Epithelial cell of proximal tubule (primary cell): Measurements from ENCODE around the gene NR1H3. TPM values are rescaled to one million over a fixed set of nuclear protein-coding genes. Genes with fewer than 3 reads are reported as not detected.

ENCODE experiments used
- DNase-seq: peaks from one replicate; pipeline ENCODE4 v3.0.0-alpha.2; 2011; ENCODE audit warnings: low read depth
- H3K4me3 ChIP-seq: 2 replicates; pipeline ENCODE4 v1.5.1; 2011; ENCODE audit warnings: low read depth, mild to moderate bottlenecking, low read length
- CTCF ChIP-seq: conservative IDR thresholded peaks from 2 replicates; pipeline ENCODE4 v1.5.1; 2012; ENCODE audit warnings: low read depth, mild to moderate bottlenecking, low read length
- total RNA-seq: library from RNA; depleted of rRNA; stranded (reverse); fragments of >200 nt; gene quantifications from 2 replicates; pipeline ENCODE4 v1.2.3, GENCODE V29; 2015

NR1H3 gene
- total RNA-seq, 1 donor from 2014 or later: 9.6 TPM

GRCh38 chr11:47220401-47220821 is 37.4 kb upstream of the NR1H3 start:
- H3K4me3 ChIP-seq: no peak overlapping the region
- DNase-seq: no peak
- TF ChIP-seq CTCF: no peak

- TF ChIP-seq CTCF: no peak
- no peak overlapping the region for H3K4me3 ChIP-seq
- no peak for DNase-seq
Observed at GRCh38 chr11:47222696-47223095, 35.1 kb upstream of the NR1H3 start.

GRCh38 chr11:47225552-47226400 is 32.0 kb upstream of the NR1H3 start:
- DNase-seq: no peak
- no peak for TF ChIP-seq CTCF
- H3K4me3 ChIP-seq: no peak overlapping the region

GRCh38 chr11:47229161-47229560 is 28.6 kb upstream of the NR1H3 start:
- DNase-seq: no peak
- H3K4me3 ChIP-seq: no peak overlapping the region
- no peak for TF ChIP-seq CTCF

GRCh38 chr11:47233051-47233450 is 24.7 kb upstream of the NR1H3 start:
- DNase-seq: no peak
- no peak for TF ChIP-seq CTCF
- H3K4me3 ChIP-seq: no peak overlapping the region

- no peak overlapping the region for H3K4me3 ChIP-seq
- DNase-seq: no peak
- TF ChIP-seq CTCF: peak; percentile 38
Observed at GRCh38 chr11:47233989-47234668, 23.7 kb upstream of the NR1H3 start.
